K562 (cell line): ENCODE measurements around the gene CDCA7L. TPM values are rescaled to one million over a fixed set of nuclear protein-coding genes. Genes with fewer than 3 reads are reported as not detected.

Experiments used
- ATAC-seq: fragments of 200-7000 bp; cut with Tn5 transposase; 3 replicates; pipeline ENCODE4 v1.9.1; 2020; ENCODE audit warnings: moderate library complexity
- BruUV-seq: library from RNA; stranded (reverse); fragments of 400-500 nt; replicated peaks from 2 replicates; lab custom pipeline; 2021; lab: Mats Ljungman, UMichigan
- CTCF ChIA-PET: fragments of 300-600 bp; formaldehyde crosslinking; extraction: SDS; loops from one replicate; lab custom pipeline; 2021; ENCODE audit warnings: low intra/inter-chr PET ratio; lab: Yijun Ruan, JAX
- POLR2A ChIA-PET: fragments of 300-600, 350-650 bp; sonication (Branson Sonifier 250); formaldehyde crosslinking; extraction: SDS; loops from one replicate; lab custom pipeline; 2021; ENCODE audit warnings: antibody characterized with exemption, inconsistent platforms; lab: Yijun Ruan, JAX
- DNase-seq, 4 experiments: peaks; one replicate each; pipeline versions ENCODE4 v3.0.0 to v3.0.0-alpha.2; 2011 to 2018; ENCODE audit warnings: low spot score in 3 of 4, mixed read lengths in 3 of 4; ENCODE audit errors: extremely low read depth in 1 of 4
- FAIRE-seq: peaks from 2 replicates; lab custom pipeline; 2011; peaks lifted over from hg19 to GRCh38; lab: Jason Lieb, UNC
- H2AFZ ChIP-seq: 2 replicates; pipeline ENCODE4 v1.6.0; 2011; ENCODE audit warnings: low read depth, low read length, control low read depth, inconsistent platforms
- H3K27ac ChIP-seq: fragments of 200-600 bp; 3 replicates; pipeline ENCODE4 v1.8.0; 2011; ENCODE audit warnings: low read depth, mild to moderate bottlenecking, control low read depth, inconsistent platforms, low read length, moderate library complexity, mixed read lengths; ENCODE audit errors: extremely low read depth
- H3K27me3 ChIP-seq, 2 experiments: fragments of 300-600 bp in 1 of 2; 2 replicates in 1 of 2; 3 replicates in 1 of 2; pipeline versions ENCODE4 v1.6.0 to v1.8.0; 2011; ENCODE audit warnings: inconsistent platforms in 2 of 2, low read length in 2 of 2, mild to moderate bottlenecking in 1 of 2, mixed read lengths in 1 of 2, moderate library complexity in 1 of 2; ENCODE audit not compliant: control insufficient read depth in 2 of 2, insufficient read depth in 2 of 2
- H3K36me3 ChIP-seq: fragments of 300-600 bp; 3 replicates; pipeline ENCODE4 v1.8.0; 2011; ENCODE audit warnings: mild to moderate bottlenecking, low read length, inconsistent platforms; ENCODE audit not compliant: control insufficient read depth, insufficient read depth
- H3K4me1 ChIP-seq, 2 experiments: fragments of 200-600 bp in 1 of 2; replicated peaks in 1 of 2; 2 replicates in 1 of 2; 3 replicates in 1 of 2; pipeline versions ENCODE4 v1.5.1 to v1.8.0; 2011; ENCODE audit warnings: inconsistent platforms in 2 of 2, low read length in 2 of 2, mild to moderate bottlenecking in 1 of 2, mixed read lengths in 1 of 2, moderate library complexity in 1 of 2; ENCODE audit not compliant: control insufficient read depth in 2 of 2, insufficient read depth in 2 of 2
- H3K4me2 ChIP-seq: 2 replicates; pipeline ENCODE4 v1.6.1; 2011; ENCODE audit warnings: low read length, control low read depth, inconsistent platforms, mixed read lengths; ENCODE audit not compliant: insufficient read depth
- H3K4me3 ChIP-seq: fragments of 200-600 bp; sonication (generic), shearing (Covaris generic); 2 replicates; pipeline ENCODE4 v1.5.1; 2016; ENCODE audit warnings: control low read depth, inconsistent platforms
- H3K79me2 ChIP-seq: fragments of 200-600 bp; 3 replicates; pipeline ENCODE4 v1.8.0; 2011; ENCODE audit warnings: low read length, inconsistent platforms; ENCODE audit not compliant: control insufficient read depth, insufficient read depth
- H3K9ac ChIP-seq, 2 experiments: 2 replicates each; pipeline versions ENCODE4 v1.6.0 to v1.6.1; 2011; ENCODE audit warnings: low read depth in 2 of 2, low read length in 2 of 2, control low read depth in 1 of 2, inconsistent platforms in 1 of 2, mild to moderate bottlenecking in 1 of 2, mixed read lengths in 1 of 2; ENCODE audit not compliant: insufficient read depth in 1 of 2
- H3K9me1 ChIP-seq: one replicate; pipeline ENCODE4 v1.6.0; 2011; ENCODE audit warnings: inconsistent platforms, mild to moderate bottlenecking, low read length, moderate library complexity; ENCODE audit not compliant: control insufficient read depth, insufficient read depth
- H3K9me3 ChIP-seq: replicated peaks from 2 replicates; pipeline ENCODE4 v1.5.1; 2011; ENCODE audit warnings: low read depth, low read length, inconsistent platforms; ENCODE audit not compliant: control insufficient read depth, insufficient read depth
- H4K20me1 ChIP-seq: replicated peaks from 2 replicates; pipeline ENCODE4 v1.6.1; 2011; ENCODE audit warnings: low read length, inconsistent platforms, mixed read lengths; ENCODE audit not compliant: control insufficient read depth, insufficient read depth
- CAMTA2 ChIP-seq: fragments of 250-450 bp; sonication (Bioruptor Pico); conservative IDR thresholded peaks from 2 replicates; pipeline ENCODE4 v1.5.1; 2022
- POLR2AphosphoS5 ChIP-seq: IDR thresholded peaks from 2 replicates; pipeline ENCODE4 v1.6.1; 2011; ENCODE audit warnings: mild to moderate bottlenecking, low read depth, low read length, moderate library complexity; ENCODE audit not compliant: control insufficient read depth, insufficient read depth
- TCF15 ChIP-seq: fragments of 250-450 bp; sonication (Bioruptor Pico); IDR thresholded peaks from 2 replicates; pipeline ENCODE4 v1.8.0; 2022; ENCODE audit warnings: moderate library complexity, mild to moderate bottlenecking, inconsistent platforms
- XRCC4 ChIP-seq: IDR thresholded peaks from one replicate; pipeline ENCODE4 v1.6.1; 2011; ENCODE audit not compliant: insufficient read depth, insufficient read length; ENCODE audit errors: extremely low read depth
- ZBTB49 ChIP-seq: sonication (generic); formaldehyde crosslinking; IDR thresholded peaks from 2 replicates; pipeline ENCODE4 v1.8.0; 2022; ENCODE audit warnings: missing genetic modification reagents, mild to moderate bottlenecking, borderline replicate concordance
- WGBS: fragments of 100-300 bp; shearing (Covaris generic); methylation state at CpG from one replicate; pipeline ENCODE4 v1.1.6; 2016; ENCODE audit warnings: low coverage, mixed read lengths; ENCODE audit not compliant: insufficient coverage; ENCODE audit errors: missing lambda C conversion rate; 5-methylcytosine and 5-hydroxymethylcytosine counted together
- in situ Hi-C: fragments of 300-500 bp; cut with MboI; formaldehyde crosslinking; loops from 4 replicates; pipeline ENCODE4 v1.15.0; 2018; ENCODE audit warnings: inconsistent platforms, mixed read lengths
- intact Hi-C: fragments of 100-400 bp; cut with micrococcal nuclease; formaldehyde crosslinking; loops from 2 replicates; pipeline ENCODE4 v1.14.2; 2022
- polyA plus RNA-seq, 8 experiments: library from polyadenylated mRNA; depleted of rRNA in 4 of 8; stranded (reverse) in 5 of 8; unstranded in 3 of 8; fragments of >200 nt; fragmentation: Nextera tagmentation in 2 of 8; fragmentation: Illumina TruSeq in 1 of 8; extraction: Ambion mirVana in 2 of 8; extraction: Trizol in 1 of 8; gene quantifications; 2 replicates each; pipeline versions ENCODE4 v1.2.1 to v1.2.3, GENCODE V29; 2011 to 2014; ENCODE audit warnings: inconsistent platforms in 1 of 8, missing spikeins in 1 of 8
- total RNA-seq, 7 experiments: library from RNA; depleted of rRNA in 6 of 7; stranded (reverse); fragments of >200 nt in 6 of 7; fragmentation: Illumina TruSeq in 2 of 7; extraction: Trizol in 2 of 7; gene quantifications; 2 replicates each; pipeline versions ENCODE4 v1.2.1 to v1.2.3, GENCODE V29; 2011 to 2021; ENCODE audit warnings: low replicate concordance in 1 of 7

CDCA7L gene
- total and polyA plus RNA-seq, 9 of the 15 experiments (the other 6 are each of a cell fraction or from before 2014, with no cell fraction given): 1.9 to 32.4 (median 3.1) TPM

GRCh38 chr7:21912305-21912704 lies 33.4 kb downstream of the CDCA7L start:
- intact Hi-C loops: no loop called here
- no peak overlapping the region for H3K27ac ChIP-seq
- TF ChIP-seq ZBTB49 (CRISPR knock-in tag) (no peak), CAMTA2 (CRISPR knock-in tag) (no peak), XRCC4 (no peak), TCF15 (CRISPR knock-in tag) (no peak), POLR2AphosphoS5 (no peak)
- no peak overlapping the region for H3K4me3 ChIP-seq
- CTCF ChIA-PET: no interaction called here
- ATAC-seq (no peak), DNase-seq (no peak), FAIRE-seq (no peak)
- no peaks in the 10 kb centered on the region for H4K20me1 ChIP-seq
- H3K9me3 ChIP-seq: no peaks in the 10 kb centered on the region
- BruUV-seq: no TSS peak
- H2AFZ ChIP-seq: no peak overlapping the region
- no peaks in the 10 kb centered on the region for H3K36me3 ChIP-seq
- H3K9ac ChIP-seq: no peak overlapping the region
- no peaks in the 10 kb centered on the region for H3K9me1 ChIP-seq
- no peak overlapping the region for H3K4me2 ChIP-seq
- no peaks in the 10 kb centered on the region for H3K4me1 ChIP-seq
- peaks cover 2 to 13% of the 10 kb centered on the region in 2 experiments; a peak in 2 of 5 replicates for H3K27me3 ChIP-seq
- in situ Hi-C loops: no loop called here
- no peaks in the 10 kb centered on the region for H3K79me2 ChIP-seq
- 11% methylated on average over 7 of the region's 7 CpGs for WGBS
- POLR2A ChIA-PET: interaction anchor here (0.6 kb wide), 1 partner anchor 36 kb away, joined by 4 read pairs; no protein-coding TSS in a partner anchor
